Measurements from ENCODE around the gene RNF115.
A peak's percentile ranks its signal among the peaks of the same experiment; 100 is the strongest.
"Not testable (repeated sequence)": the region's sequence is repeated elsewhere in the genome, so short reads cannot be mapped to it uniquely, and the experiment has no call there.

RNF115 gene

GRCh38 chr1:145796753-145797152 lies 27.1 kb downstream of the RNF115 start:
- CTCF ChIA-PET: no interaction called here
- no peak for TF ChIP-seq NFRKB (IDR thresholded peaks at IDR 0.05)
- TF ChIP-seq FOXM1 (IDR thresholded peaks at IDR 0.05; ENCODE audit: borderline replicate concordance): no peak
- no peak for TF ChIP-seq TARDBP (IDR thresholded peaks at IDR 0.05)
- no peak for TF ChIP-seq ZNF384 (IDR thresholded peaks at IDR 0.05)
- no peak for TF ChIP-seq ARNT (IDR thresholded peaks at IDR 0.05)
- no peak for TF ChIP-seq SP1 (IDR thresholded peaks at IDR 0.05)
- TF ChIP-seq, protein P1, sequence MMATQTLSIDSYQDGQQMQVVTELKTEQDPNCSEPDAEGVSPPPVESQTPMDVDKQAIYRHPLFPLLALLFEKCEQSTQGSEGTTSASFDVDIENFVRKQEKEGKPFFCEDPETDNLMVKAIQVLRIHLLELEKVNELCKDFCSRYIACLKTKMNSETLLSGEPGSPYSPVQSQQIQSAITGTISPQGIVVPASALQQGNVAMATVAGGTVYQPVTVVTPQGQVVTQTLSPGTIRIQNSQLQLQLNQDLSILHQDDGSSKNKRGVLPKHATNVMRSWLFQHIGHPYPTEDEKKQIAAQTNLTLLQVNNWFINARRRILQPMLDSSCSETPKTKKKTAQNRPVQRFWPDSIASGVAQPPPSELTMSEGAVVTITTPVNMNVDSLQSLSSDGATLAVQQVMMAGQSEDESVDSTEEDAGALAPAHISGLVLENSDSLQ (IDR thresholded peaks at IDR 0.05): no peak
- TF ChIP-seq L3MBTL2 (conservative IDR thresholded peaks at IDR 0.05): no peak
- TF ChIP-seq LEF1 (IDR thresholded peaks at IDR 0.05; ENCODE audit: borderline replicate concordance): no peak
- TF ChIP-seq SUZ12 (IDR thresholded peaks at IDR 0.05): no peak
- TF ChIP-seq HDGF (IDR thresholded peaks at IDR 0.05; ENCODE audit: borderline replicate concordance): no peak
- no peak for TF ChIP-seq ELF4 (IDR thresholded peaks at IDR 0.05)
- no peak for DNase-seq (ENCODE audit: extremely low spot score)
- POLR2A ChIA-PET: no interaction called here

DNA sequence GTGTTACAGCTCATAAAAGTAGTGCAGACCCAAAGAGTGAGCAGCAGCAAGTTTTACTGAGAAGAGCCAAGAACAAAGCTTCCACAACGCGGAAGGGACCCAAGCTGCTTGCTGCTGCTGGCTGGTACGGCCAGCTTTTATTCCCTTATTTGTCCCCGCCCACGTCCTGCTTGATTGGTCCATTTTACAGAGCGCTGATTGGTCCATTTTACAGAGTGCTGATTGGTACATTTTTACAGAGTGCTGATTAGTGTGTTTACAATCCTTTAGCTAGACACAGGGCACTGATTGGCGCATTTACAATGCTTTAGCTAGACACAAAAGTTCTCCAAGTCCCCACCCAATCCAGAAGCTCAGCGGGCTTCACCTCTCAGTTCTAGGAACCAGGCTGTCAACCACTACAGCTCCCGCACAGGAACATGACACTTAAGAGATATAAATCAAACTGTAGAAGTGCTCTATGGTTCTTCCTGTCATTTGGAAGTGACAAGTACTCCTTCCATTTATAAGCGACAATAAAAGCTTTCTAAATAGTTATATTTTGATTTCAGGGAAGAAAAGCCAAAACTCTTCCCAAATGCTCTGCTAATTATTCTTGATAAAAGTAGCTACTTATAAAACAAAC lies 28.5 kb downstream of the RNF115 start:
- TF ChIP-seq, protein P1 (IDR thresholded peaks at IDR 0.05): peak; percentile 47; the same call in 1 of the 2 replicates
- no peak for TF ChIP-seq CTBP1 (IDR thresholded peaks at IDR 0.05; ENCODE audit: borderline replicate concordance)
- POLR2A ChIA-PET: interaction anchor here (1.6 kb wide), 1 partner anchor 28 kb away, joined by 4 read pairs; the partner anchor contains the start of genes POLR3C and RNF115
- CTCF ChIA-PET: no interaction called here
- DNase-seq (ENCODE audit: extremely low spot score): no peak

DNA sequence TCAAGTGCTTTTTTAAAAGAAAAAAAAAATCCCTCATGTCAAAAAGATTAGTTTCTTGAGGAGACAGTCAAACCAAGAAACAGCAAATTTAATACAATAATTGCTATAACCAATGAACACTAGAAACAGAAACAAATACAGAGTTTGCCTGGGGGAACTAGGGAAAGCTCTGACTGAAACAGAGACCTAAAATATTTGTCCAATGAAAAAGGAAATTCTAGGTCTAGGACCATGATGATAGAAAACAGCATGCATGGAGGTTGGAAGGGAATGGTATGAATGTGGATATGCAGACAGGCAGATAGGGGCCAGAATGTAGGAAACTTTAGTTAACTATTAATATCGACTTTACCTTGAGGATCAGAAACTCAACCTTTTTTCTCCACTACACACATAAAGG lies 31.4 kb downstream of the RNF115 start:
- ChIA-PET POLR2A (no interaction called here), CTCF (no interaction called here)
- TF ChIP-seq BHLHE40 (IDR thresholded peaks at IDR 0.05; ENCODE audit: borderline replicate concordance) (no peak), ZNF384 (IDR thresholded peaks at IDR 0.05) (no peak), FOXA1 (IDR thresholded peaks at IDR 0.05) (no peak), FOXK2 (IDR thresholded peaks at IDR 0.05) (no peak), LEF1 (IDR thresholded peaks at IDR 0.05; ENCODE audit: borderline replicate concordance) (no peak)
- no peak for DNase-seq (ENCODE audit: extremely low spot score)

- DNase-seq (ENCODE audit: extremely low spot score); CTCF ChIA-PET; POLR2A ChIA-PET: not testable (repeated sequence)
Measured at GRCh38 chr1:145791860-145792259, 32.0 kb downstream of the RNF115 start.

DNA sequence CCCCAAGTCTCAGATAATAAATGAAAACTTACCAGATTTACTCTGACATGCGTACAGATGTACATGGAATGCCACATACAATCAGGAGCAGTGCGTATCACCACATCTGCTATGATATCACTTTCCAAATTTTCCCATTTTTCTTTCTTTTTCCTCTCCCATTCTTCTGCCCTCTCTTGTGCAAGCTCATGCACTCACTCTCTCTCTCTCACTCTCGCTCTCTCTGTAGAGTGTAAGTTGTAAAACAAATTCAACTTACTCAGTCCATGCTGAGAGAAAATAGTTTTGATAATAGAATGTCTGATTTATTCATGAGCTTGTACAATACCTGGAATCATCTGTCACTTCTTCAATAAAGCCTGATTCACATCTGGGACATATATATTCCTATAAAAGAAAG lies 35.3 kb downstream of the RNF115 start:
- ChIA-PET POLR2A (interaction anchor here (0.6 kb wide), 1 partner anchor 264 kb away, joined by 3 read pairs; no protein-coding TSS in a partner anchor), CTCF (no interaction called here)
- no peak for TF ChIP-seq FOXM1 (IDR thresholded peaks at IDR 0.05; ENCODE audit: borderline replicate concordance)
- TF ChIP-seq ARNT (IDR thresholded peaks at IDR 0.05): no peak
- TF ChIP-seq LEF1 (IDR thresholded peaks at IDR 0.05; ENCODE audit: borderline replicate concordance): no peak
- no peak for TF ChIP-seq ZNF384 (IDR thresholded peaks at IDR 0.05)
- TF ChIP-seq BHLHE40 (IDR thresholded peaks at IDR 0.05; ENCODE audit: borderline replicate concordance): no peak
- TF ChIP-seq NFRKB (IDR thresholded peaks at IDR 0.05): no peak
- TF ChIP-seq CTBP1 (IDR thresholded peaks at IDR 0.05; ENCODE audit: borderline replicate concordance): no peak
- no peak for TF ChIP-seq ELF4 (IDR thresholded peaks at IDR 0.05)
- TF ChIP-seq, protein P1 (IDR thresholded peaks at IDR 0.05): no peak
- TF ChIP-seq HDGF (IDR thresholded peaks at IDR 0.05; ENCODE audit: borderline replicate concordance): no peak
- TF ChIP-seq FOXK2 (IDR thresholded peaks at IDR 0.05): no peak
- no peak for TF ChIP-seq L3MBTL2 (conservative IDR thresholded peaks at IDR 0.05)
- no peak for DNase-seq (ENCODE audit: extremely low spot score)

- TF ChIP-seq CTBP1 (IDR thresholded peaks at IDR 0.05; ENCODE audit: borderline replicate concordance): no peak
- TF ChIP-seq ZNF384 (IDR thresholded peaks at IDR 0.05): no peak
- TF ChIP-seq BHLHE40 (IDR thresholded peaks at IDR 0.05; ENCODE audit: borderline replicate concordance): no peak
- TF ChIP-seq NFRKB (IDR thresholded peaks at IDR 0.05): no peak
- TF ChIP-seq HDGF (IDR thresholded peaks at IDR 0.05; ENCODE audit: borderline replicate concordance): no peak
- no peak for TF ChIP-seq LEF1 (IDR thresholded peaks at IDR 0.05; ENCODE audit: borderline replicate concordance)
- TF ChIP-seq ARNT (IDR thresholded peaks at IDR 0.05): no peak
- TF ChIP-seq, protein P1 (IDR thresholded peaks at IDR 0.05): no peak
- TF ChIP-seq SP1 (IDR thresholded peaks at IDR 0.05): no peak
- TF ChIP-seq TARDBP (IDR thresholded peaks at IDR 0.05): no peak
- TF ChIP-seq FOXA1 (IDR thresholded peaks at IDR 0.05): no peak
- TF ChIP-seq ELF4 (IDR thresholded peaks at IDR 0.05): no peak
- no peak for TF ChIP-seq SUZ12 (IDR thresholded peaks at IDR 0.05)
- TF ChIP-seq L3MBTL2 (conservative IDR thresholded peaks at IDR 0.05): no peak
- TF ChIP-seq FOXK2 (IDR thresholded peaks at IDR 0.05): no peak
- CTCF ChIA-PET: interaction anchor here (1.3 kb wide), 1 partner anchor 59 kb away, joined by 4 read pairs; the partner anchor contains the start of gene NUDT17
- POLR2A ChIA-PET: interaction anchor here (1.7 kb wide), 1 partner anchor 38 kb away, joined by 4 read pairs; the partner anchor contains the start of genes POLR3C and RNF115
- DNase-seq (ENCODE audit: extremely low spot score): no peak
Measured at GRCh38 chr1:145786271-145786670, 37.6 kb downstream of the RNF115 start.
